GM18507 (cell line): ENCODE results near the gene TNIP1.

Experiments used
- DNase-seq: peaks from one replicate; pipeline ENCODE4 v3.0.0; 2011; ENCODE audit warnings: low read depth; ENCODE audit not compliant: insufficient read length; ENCODE audit errors: extremely low spot score
- FAIRE-seq: peaks from 2 replicates; lab custom pipeline; 2011; peaks lifted over from hg19 to GRCh38; lab: Jason Lieb, UNC

The TNIP1 gene

DNA sequence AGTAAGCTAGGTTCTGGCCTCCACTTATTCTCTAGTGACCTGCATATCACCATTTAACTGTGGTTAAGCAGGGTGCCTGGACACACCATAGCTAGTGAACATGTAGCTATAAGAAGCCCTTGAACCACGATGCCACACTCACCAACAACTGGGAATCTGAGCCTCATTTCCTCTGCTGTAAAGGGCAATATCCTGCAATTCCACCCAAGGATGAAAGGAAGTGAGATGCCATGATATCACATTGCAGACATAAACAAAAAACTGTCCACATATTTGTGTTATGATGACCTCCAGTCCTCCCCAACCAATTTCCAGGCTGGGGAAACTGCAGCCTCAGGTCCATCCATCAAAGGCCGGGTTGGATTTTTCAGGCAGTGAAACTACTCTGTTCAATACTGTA is 10.4 kb downstream of the TNIP1 start:
- DNase-seq (no peak), FAIRE-seq (no peak)

DNA sequence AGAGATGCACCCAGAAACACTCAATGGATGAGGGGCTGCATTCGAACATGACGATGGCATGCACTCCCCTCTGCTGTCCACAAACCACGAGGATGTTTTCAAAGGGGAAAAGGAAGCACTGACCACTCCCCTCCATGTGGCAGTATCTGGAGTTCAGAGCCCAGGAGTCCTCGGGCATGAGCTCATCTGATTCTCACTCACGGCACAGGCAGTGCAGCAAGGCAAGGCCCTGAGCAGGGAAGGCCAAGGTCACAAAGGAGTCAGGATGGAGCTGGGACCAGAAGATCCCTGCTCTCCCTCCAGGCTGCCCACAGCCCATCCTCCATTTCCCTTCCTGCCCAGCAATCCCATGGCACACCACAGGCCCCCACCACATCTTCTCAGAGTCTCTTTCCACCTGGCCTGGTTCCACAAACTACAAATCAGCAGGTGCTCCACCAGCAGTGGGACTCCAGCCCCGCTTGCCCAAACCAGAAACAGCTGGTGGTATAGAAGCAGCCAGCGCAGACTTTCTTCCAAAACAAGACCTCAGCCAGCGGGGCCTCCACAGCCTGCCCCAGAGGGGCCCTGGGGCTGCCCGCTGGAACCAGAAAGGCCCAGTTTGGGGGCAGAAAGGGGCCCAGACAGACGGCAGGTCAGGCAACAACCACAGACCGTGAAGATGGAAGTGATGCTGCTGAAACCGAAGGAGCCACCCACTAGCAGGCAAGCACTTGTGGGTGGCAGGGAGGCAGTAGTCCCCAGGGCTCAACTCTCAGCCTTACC is 12.2 kb downstream of the TNIP1 start:
- no peak for DNase-seq
- FAIRE-seq = peak; percentile 86

- peak; percentile 29 for FAIRE-seq
- DNase-seq = no peak
Measured at GRCh38 chr5:151067632-151068432, 13.0 kb downstream of the TNIP1 start.

GRCh38 chr5:151066920-151067319 is 13.9 kb downstream of the TNIP1 start:
- FAIRE-seq (no peak), DNase-seq (no peak)

- DNase-seq (no peak), FAIRE-seq (peak; percentile 71)
Measured at GRCh38 chr5:151065609-151066008, 15.2 kb downstream of the TNIP1 start.

- FAIRE-seq (no peak), DNase-seq (no peak)
Measured at GRCh38 chr5:151064916-151065499, 15.8 kb downstream of the TNIP1 start.

DNA sequence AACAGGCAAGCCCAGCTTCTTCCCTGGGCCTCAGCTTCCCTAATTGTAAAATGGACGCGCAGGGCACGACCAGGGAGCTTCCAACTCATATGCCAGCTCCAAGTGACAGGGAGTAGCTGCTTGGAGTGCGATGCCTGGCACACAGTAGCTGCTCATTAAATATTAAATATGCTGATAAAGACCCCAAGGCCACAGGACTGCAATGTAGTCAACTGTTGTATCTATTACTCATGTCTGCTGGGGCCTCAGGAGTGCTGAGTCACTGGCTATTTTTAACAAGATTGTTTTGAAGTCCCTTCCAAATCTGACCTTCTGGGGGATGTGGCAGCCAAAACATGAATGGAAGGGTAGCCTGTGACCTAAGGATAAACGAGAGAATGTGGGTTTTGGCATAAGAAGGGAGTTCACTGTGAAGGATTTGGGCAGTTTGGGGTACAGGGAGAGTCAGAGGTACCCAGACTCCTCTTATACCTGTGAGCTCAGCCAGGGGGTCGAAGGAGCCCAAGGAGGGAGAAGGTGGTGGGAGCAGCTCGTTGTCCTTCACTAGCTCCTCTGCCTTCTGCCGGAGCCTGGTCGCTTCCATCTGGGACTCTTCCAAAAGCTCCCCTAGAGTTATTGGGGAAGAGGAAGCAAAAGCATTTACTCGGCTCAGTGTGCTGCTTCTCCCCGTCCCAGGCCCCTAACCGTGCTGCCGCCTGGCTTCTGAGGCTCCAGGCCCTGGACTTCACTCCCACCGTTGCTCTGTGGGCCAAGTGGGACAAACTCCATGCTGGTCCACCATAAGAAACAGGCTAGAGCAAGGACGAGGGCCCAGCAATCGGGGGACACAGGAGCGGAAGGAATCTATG is 17.5 kb downstream of the TNIP1 start:
- DNase-seq = no peak
- FAIRE-seq = no peak

- DNase-seq (no peak), FAIRE-seq (no peak)
Measured at GRCh38 chr5:151062405-151063141, 18.3 kb downstream of the TNIP1 start.

GRCh38 chr5:151060742-151061141 is 20.1 kb downstream of the TNIP1 start:
- FAIRE-seq (no peak), DNase-seq (no peak)

DNA sequence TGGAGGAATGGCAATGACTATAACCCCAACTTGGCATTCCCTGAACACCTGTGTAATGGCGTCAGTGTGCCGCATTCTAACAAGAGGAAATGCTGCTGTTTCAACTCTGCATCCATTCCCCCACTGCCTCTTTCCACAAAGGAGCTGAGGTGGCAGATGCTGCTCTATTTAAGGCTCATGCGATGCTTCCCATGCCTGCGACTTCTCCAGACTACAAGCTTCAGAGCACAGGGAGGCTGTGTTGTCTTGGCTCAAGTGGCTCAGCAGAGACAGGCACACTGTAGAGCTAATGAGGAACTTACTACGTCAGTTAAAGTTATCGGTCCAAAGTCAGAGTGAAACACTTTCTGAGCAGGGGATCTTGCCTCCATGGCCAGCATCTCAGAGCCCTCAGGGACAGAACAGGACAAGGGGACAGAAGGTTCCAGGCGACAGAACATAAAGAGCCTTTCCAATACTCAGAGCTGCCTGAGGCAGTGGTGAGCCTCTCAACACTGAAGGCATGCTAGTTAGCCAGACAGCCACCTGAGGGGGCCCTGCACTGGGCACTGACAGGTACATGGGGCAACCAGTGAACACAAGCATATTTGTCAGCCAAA is 21.8 kb downstream of the TNIP1 start:
- FAIRE-seq (no peak), DNase-seq (no peak)

- FAIRE-seq (no peak), DNase-seq (no peak)
Measured at GRCh38 chr5:151058301-151058700, 22.5 kb downstream of the TNIP1 start.

DNA sequence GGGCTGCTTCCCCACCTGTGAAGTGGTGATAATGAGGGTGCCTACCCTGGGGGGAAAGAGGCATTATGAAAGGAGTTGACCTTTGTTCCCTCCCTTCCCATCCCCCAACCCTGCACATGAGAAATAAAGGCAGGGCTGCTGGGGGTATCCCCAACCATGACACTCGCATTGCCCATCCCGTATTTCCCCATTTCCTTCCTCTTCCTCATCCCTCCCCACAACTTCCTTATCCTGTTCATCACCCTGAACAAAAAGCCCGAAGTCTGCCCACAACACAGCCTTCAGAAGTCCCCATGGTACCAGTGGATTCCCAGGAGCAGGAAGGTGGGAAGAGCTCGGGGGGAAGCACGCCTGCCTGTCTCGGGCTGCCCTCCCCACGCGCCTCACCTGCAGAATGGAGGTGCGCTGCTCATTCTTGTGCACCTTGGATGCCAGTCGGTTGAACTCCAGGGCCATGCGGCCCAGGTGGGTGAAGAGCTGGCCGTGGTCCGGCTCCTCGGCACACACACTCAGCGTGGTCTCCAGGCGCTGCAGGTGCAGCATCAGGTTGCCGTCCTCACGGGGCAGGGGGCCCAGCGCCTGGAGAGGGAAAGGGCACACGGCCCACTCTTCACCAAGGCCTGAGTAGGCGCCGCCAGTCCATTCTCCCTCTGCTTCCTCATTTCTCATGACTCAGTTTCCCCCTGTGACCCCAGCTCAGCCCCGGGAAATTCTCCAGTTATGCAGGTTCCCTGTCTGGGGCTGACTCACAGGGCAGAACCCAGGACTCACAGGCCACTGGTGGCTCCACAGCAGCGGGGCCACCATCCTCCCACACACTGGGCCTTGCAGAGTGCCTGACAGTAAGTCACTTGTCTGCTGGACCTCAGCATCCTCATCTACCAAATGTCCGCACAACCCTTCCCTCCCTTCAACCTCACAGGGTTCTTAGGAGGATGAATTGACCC is 24.2 kb downstream of the TNIP1 start:
- no peak for FAIRE-seq
- DNase-seq = no peak

GRCh38 chr5:151055336-151055735 is 25.5 kb downstream of the TNIP1 start:
- FAIRE-seq (no peak), DNase-seq (no peak)

DNA sequence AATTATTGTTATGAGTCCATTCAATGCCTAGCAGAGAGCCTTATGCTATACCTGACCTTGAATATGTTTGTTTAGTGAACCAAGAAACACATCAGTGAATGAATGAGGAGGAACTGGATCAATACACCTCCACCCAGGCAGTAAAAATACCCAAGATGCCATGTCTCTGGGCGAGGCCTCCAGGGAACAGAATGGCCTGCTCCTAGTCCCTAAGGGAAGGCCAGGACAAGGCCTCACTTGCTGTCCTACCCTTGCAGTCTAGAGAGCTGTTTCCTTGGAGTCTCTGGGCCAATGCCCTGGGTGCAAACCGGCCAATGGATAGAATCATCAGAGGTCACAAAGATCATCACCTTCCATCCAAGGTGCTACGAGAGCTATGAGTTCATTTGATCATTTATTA is 26.1 kb downstream of the TNIP1 start:
- DNase-seq (no peak), FAIRE-seq (no peak)

DNA sequence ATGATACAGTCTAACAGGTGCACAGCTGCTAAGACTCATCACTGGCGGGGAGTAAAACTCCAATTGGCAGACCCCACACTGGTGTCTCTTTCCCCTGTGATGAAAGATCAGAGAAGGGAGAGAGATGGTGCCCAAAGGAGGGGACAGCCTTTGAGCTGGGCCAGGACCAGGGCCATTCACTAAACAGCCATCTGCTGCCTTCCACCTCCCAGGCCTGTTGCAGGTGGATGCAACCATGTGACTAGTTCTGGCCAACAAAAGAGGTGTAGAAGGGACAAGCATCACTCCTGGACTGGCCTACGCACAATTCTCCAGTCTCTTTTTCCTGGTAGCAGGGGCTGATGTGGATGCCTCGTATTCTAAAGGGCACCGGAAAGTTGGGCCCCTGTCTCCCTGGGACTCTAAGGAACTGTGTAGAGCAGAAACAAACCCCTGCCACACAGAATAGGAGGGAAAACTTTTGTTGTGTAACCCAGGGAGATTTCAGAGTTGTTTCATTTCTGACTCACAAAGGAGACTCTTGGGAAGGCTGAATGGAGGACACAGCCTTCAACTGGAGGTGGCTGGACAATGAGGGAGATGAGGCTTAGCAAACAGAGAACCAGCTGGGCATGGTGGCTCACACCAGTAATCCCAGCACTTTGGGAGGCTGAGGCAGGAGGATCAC is 26.9 kb downstream of the TNIP1 start:
- FAIRE-seq (no peak), DNase-seq (no peak)

DNA sequence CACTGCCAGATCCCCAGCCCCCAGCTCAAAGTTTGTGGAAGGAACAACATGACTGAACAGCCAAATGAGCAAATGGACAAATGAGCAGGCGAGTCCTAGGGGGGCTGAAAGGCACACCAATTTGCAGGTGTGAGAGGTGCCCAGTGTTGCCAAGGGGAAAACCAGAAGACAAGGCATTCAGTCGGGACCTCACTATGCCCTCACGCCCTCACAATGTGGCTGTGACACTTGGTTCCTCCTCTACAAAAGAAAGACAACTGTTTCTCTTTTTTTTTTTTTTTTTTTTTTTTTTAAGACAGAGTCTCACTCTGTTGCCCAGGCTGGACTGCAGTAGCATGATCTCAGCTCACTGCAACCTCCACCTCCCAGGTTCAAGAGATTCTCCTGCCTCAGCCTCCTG is 28.0 kb downstream of the TNIP1 start:
- DNase-seq (no peak), FAIRE-seq (no peak)

DNA sequence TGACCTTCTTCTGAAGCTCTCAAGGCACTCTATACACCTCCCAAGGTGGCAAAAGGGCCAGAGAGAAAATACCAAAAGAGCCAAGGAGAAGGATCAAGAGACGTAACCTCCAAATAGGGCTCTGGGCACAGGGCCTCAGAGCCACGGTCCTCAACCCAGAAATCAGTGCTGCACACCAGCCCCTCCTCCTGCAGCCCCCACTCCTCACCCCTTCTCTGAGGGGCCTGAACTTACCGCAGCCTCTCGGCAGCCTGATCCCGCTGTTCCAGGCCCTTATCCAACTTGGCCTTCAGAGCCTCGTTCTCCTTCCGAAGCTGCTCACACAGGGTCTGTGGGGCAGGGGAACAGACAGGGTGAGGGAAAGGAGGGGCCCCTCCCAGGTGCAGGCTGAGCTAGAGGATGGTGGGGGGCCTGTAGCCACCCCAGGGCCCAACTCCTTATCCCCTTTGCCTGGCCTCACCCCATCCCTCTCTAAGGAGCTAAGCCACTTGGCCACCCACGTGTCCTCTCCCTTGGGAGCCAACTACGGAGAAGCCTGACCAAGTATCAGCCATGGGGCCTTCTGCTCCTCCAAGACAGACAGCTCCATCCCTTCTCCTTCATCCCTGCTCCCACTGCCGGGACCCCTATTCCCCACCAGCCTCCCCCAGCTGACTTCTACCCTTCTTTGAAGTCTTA is 28.8 kb downstream of the TNIP1 start:
- FAIRE-seq = no peak
- no peak for DNase-seq
